K562 (cell line): Measurements from ENCODE around the gene RNU11. TPM values are rescaled to one million over a fixed set of nuclear protein-coding genes. Genes with fewer than 3 reads are reported as not detected.

Source experiments
- ATAC-seq: fragments of 200-7000 bp; cut with Tn5 transposase; 3 replicates; pipeline ENCODE4 v1.9.1; 2020; ENCODE audit warnings: moderate library complexity
- Bru-seq: library from RNA; stranded (reverse); fragments of 400-500 nt; gene quantifications from one replicate; lab custom pipeline; 2021; lab: Mats Ljungman, UMichigan
- BruChase-seq, 2 experiments: library from RNA; stranded (reverse); fragments of 400-500 nt; gene quantifications; one replicate each; lab custom pipeline; 2021; lab: Mats Ljungman, UMichigan
- BruUV-seq: library from RNA; stranded (reverse); fragments of 400-500 nt; replicated peaks from 2 replicates; lab custom pipeline; 2021; lab: Mats Ljungman, UMichigan
- CTCF ChIA-PET: fragments of 300-600 bp; formaldehyde crosslinking; extraction: SDS; loops from one replicate; lab custom pipeline; 2021; ENCODE audit warnings: low intra/inter-chr PET ratio; lab: Yijun Ruan, JAX
- POLR2A ChIA-PET: fragments of 300-600, 350-650 bp; sonication (Branson Sonifier 250); formaldehyde crosslinking; extraction: SDS; loops from one replicate; lab custom pipeline; 2021; ENCODE audit warnings: antibody characterized with exemption, inconsistent platforms; lab: Yijun Ruan, JAX
- DNase-seq, 4 experiments: peaks; one replicate each; pipeline versions ENCODE4 v3.0.0 to v3.0.0-alpha.2; 2011 to 2018; ENCODE audit warnings: low spot score in 3 of 4, mixed read lengths in 3 of 4; ENCODE audit errors: extremely low read depth in 1 of 4
- FAIRE-seq: peaks from 2 replicates; lab custom pipeline; 2011; peaks lifted over from hg19 to GRCh38; lab: Jason Lieb, UNC
- H2AFZ ChIP-seq: 2 replicates; pipeline ENCODE4 v1.6.0; 2011; ENCODE audit warnings: low read depth, low read length, control low read depth, inconsistent platforms
- H3K27ac ChIP-seq: fragments of 200-600 bp; 3 replicates; pipeline ENCODE4 v1.8.0; 2011; ENCODE audit warnings: low read depth, mild to moderate bottlenecking, control low read depth, inconsistent platforms, low read length, moderate library complexity, mixed read lengths; ENCODE audit errors: extremely low read depth
- H3K27me3 ChIP-seq, 2 experiments: fragments of 300-600 bp in 1 of 2; 2 replicates in 1 of 2; 3 replicates in 1 of 2; pipeline versions ENCODE4 v1.6.0 to v1.8.0; 2011; ENCODE audit warnings: inconsistent platforms in 2 of 2, low read length in 2 of 2, mild to moderate bottlenecking in 1 of 2, mixed read lengths in 1 of 2, moderate library complexity in 1 of 2; ENCODE audit not compliant: control insufficient read depth in 2 of 2, insufficient read depth in 2 of 2
- H3K36me3 ChIP-seq: fragments of 300-600 bp; 3 replicates; pipeline ENCODE4 v1.8.0; 2011; ENCODE audit warnings: mild to moderate bottlenecking, low read length, inconsistent platforms; ENCODE audit not compliant: control insufficient read depth, insufficient read depth
- H3K4me1 ChIP-seq, 2 experiments: fragments of 200-600 bp in 1 of 2; replicated peaks in 1 of 2; 2 replicates in 1 of 2; 3 replicates in 1 of 2; pipeline versions ENCODE4 v1.5.1 to v1.8.0; 2011; ENCODE audit warnings: inconsistent platforms in 2 of 2, low read length in 2 of 2, mild to moderate bottlenecking in 1 of 2, mixed read lengths in 1 of 2, moderate library complexity in 1 of 2; ENCODE audit not compliant: control insufficient read depth in 2 of 2, insufficient read depth in 2 of 2
- H3K4me2 ChIP-seq: 2 replicates; pipeline ENCODE4 v1.6.1; 2011; ENCODE audit warnings: low read length, control low read depth, inconsistent platforms, mixed read lengths; ENCODE audit not compliant: insufficient read depth
- H3K4me3 ChIP-seq: fragments of 200-600 bp; sonication (generic), shearing (Covaris generic); 2 replicates; pipeline ENCODE4 v1.5.1; 2016; ENCODE audit warnings: control low read depth, inconsistent platforms
- H3K79me2 ChIP-seq: fragments of 200-600 bp; 3 replicates; pipeline ENCODE4 v1.8.0; 2011; ENCODE audit warnings: low read length, inconsistent platforms; ENCODE audit not compliant: control insufficient read depth, insufficient read depth
- H3K9ac ChIP-seq, 2 experiments: 2 replicates each; pipeline versions ENCODE4 v1.6.0 to v1.6.1; 2011; ENCODE audit warnings: low read depth in 2 of 2, low read length in 2 of 2, control low read depth in 1 of 2, inconsistent platforms in 1 of 2, mild to moderate bottlenecking in 1 of 2, mixed read lengths in 1 of 2; ENCODE audit not compliant: insufficient read depth in 1 of 2
- H3K9me1 ChIP-seq: one replicate; pipeline ENCODE4 v1.6.0; 2011; ENCODE audit warnings: inconsistent platforms, mild to moderate bottlenecking, low read length, moderate library complexity; ENCODE audit not compliant: control insufficient read depth, insufficient read depth
- H3K9me3 ChIP-seq: replicated peaks from 2 replicates; pipeline ENCODE4 v1.5.1; 2011; ENCODE audit warnings: low read depth, low read length, inconsistent platforms; ENCODE audit not compliant: control insufficient read depth, insufficient read depth
- H4K20me1 ChIP-seq: replicated peaks from 2 replicates; pipeline ENCODE4 v1.6.1; 2011; ENCODE audit warnings: low read length, inconsistent platforms, mixed read lengths; ENCODE audit not compliant: control insufficient read depth, insufficient read depth
- HNRNPUL1 ChIP-seq: fragments of 200-400 bp; formaldehyde crosslinking; IDR thresholded peaks from 2 replicates; pipeline ENCODE4 v1.6.1; 2017; ENCODE audit warnings: low read length
- ID3 ChIP-seq, 2 experiments: fragments of 250-450 bp in 1 of 2; fragments of 450-650 bp in 1 of 2; sonication (Bioruptor Pico) in 1 of 2; IDR thresholded peaks; 2 replicates each; pipeline versions ENCODE4 v1.6.1 to v1.8.0; 2016 to 2021; ENCODE audit warnings: mild to moderate bottlenecking in 2 of 2, moderate library complexity in 2 of 2, missing compliant biosample characterization in 1 of 2, missing genetic modification characterization in 1 of 2
- L3MBTL2 ChIP-seq: fragments of 450-650 bp; IDR thresholded peaks from 2 replicates; pipeline ENCODE4 v1.6.1; 2016; ENCODE audit warnings: mild to moderate bottlenecking, moderate library complexity
- NFATC3 ChIP-seq: fragments of 450-650 bp; IDR thresholded peaks from 2 replicates; pipeline ENCODE4 v1.6.1; 2017; ENCODE audit warnings: mild to moderate bottlenecking
- NFIC ChIP-seq: fragments of 450-650 bp; IDR thresholded peaks from 2 replicates; pipeline ENCODE4 v1.6.1; 2017; ENCODE audit warnings: mild to moderate bottlenecking, inconsistent platforms
- PREB ChIP-seq: sonication (generic); formaldehyde crosslinking; IDR thresholded peaks from 2 replicates; pipeline ENCODE4 v1.8.1; 2023; ENCODE audit warnings: mild to moderate bottlenecking, missing genetic modification reagents
- RERE ChIP-seq: sonication (generic); formaldehyde crosslinking; IDR thresholded peaks from 2 replicates; pipeline ENCODE4 v1.8.0; 2023; ENCODE audit warnings: missing genetic modification reagents, mild to moderate bottlenecking, borderline replicate concordance
- ZC3H4 ChIP-seq: sonication (generic); formaldehyde crosslinking; IDR thresholded peaks from 2 replicates; pipeline ENCODE4 v1.9.0; 2021; ENCODE audit warnings: missing genetic modification reagents, borderline replicate concordance
- WGBS: fragments of 100-300 bp; shearing (Covaris generic); methylation state at CpG from one replicate; pipeline ENCODE4 v1.1.6; 2016; ENCODE audit warnings: low coverage, mixed read lengths; ENCODE audit not compliant: insufficient coverage; ENCODE audit errors: missing lambda C conversion rate; 5-methylcytosine and 5-hydroxymethylcytosine counted together
- in situ Hi-C: fragments of 300-500 bp; cut with MboI; formaldehyde crosslinking; loops from 4 replicates; pipeline ENCODE4 v1.15.0; 2018; ENCODE audit warnings: inconsistent platforms, mixed read lengths
- intact Hi-C: fragments of 100-400 bp; cut with micrococcal nuclease; formaldehyde crosslinking; loops from 2 replicates; pipeline ENCODE4 v1.14.2; 2022
- long read RNA-seq, 3 experiments: library from polyadenylated mRNA in 2 of 3; library from RNA in 1 of 3; unstranded in 2 of 3; stranded (forward) in 1 of 3; transcript quantifications; one replicate each; pipeline ENCODE4 v2.0.0, GENCODE V29; 2019 to 2022
- polyA minus RNA-seq, 3 experiments: library from RNA; depleted of rRNA, polyadenylated mRNA; stranded (reverse); fragments of >200 nt; gene quantifications; 2 replicates each; pipeline ENCODE4 v1.2.3, GENCODE V29; 2011
- polyA plus RNA-seq, 8 experiments: library from polyadenylated mRNA; depleted of rRNA in 4 of 8; stranded (reverse) in 5 of 8; unstranded in 3 of 8; fragments of >200 nt; fragmentation: Nextera tagmentation in 2 of 8; fragmentation: Illumina TruSeq in 1 of 8; extraction: Ambion mirVana in 2 of 8; extraction: Trizol in 1 of 8; gene quantifications; 2 replicates each; pipeline versions ENCODE4 v1.2.1 to v1.2.3, GENCODE V29; 2011 to 2014; ENCODE audit warnings: inconsistent platforms in 1 of 8, missing spikeins in 1 of 8
- total RNA-seq, 7 experiments: library from RNA; depleted of rRNA in 6 of 7; stranded (reverse); fragments of >200 nt in 6 of 7; fragmentation: Illumina TruSeq in 2 of 7; extraction: Trizol in 2 of 7; gene quantifications; 2 replicates each; pipeline versions ENCODE4 v1.2.1 to v1.2.3, GENCODE V29; 2011 to 2021; ENCODE audit warnings: low replicate concordance in 1 of 7

Gene RNU11
- not detected in 2 replicates for total RNA-seq (2011; cell fraction: chromatin; rRNA removed; ENCODE audit: low replicate concordance)
- not detected in 2 replicates for total RNA-seq (2011; cell fraction: nucleolus; rRNA removed)
- not detected in 2 replicates for total RNA-seq (2011; cell fraction: nucleoplasm; rRNA removed)
- total RNA-seq (2014; rRNA removed) (not detected in 2 replicates), total RNA-seq (2014; rRNA removed; fragmentation: Illumina TruSeq; extraction: Trizol) (not detected in 2 replicates), total RNA-seq (2015; rRNA removed; fragmentation: Illumina TruSeq; extraction: Trizol) (not detected in 2 replicates), total RNA-seq (2021) (not detected in 2 replicates), polyA plus RNA-seq (2011; rRNA removed) (not detected in 2 replicates), polyA plus RNA-seq (2014; fragmentation: Illumina TruSeq; extraction: Trizol) (not detected in 2 replicates), polyA plus RNA-seq (2014; fragmentation: Nextera tagmentation; extraction: Ambion mirVana) (not detected), polyA plus RNA-seq (2014; rRNA removed) (not detected in 2 replicates), polyA minus RNA-seq (2011; rRNA and poly(A)+ RNA removed) (not detected in 2 replicates), Bru-seq, nascent RNA (percentile 100 among the genes with signal in this experiment), BruChase-seq, experiment 1, labeled RNA remaining after a 2-hour chase (percentile 99 among the genes with signal in this experiment), BruChase-seq, experiment 2, labeled RNA remaining after a 6-hour chase (percentile 99 among the genes with signal in this experiment)
- not detected in 2 replicates for polyA plus RNA-seq (2011; cell fraction: cytosol; rRNA removed)
- polyA plus RNA-seq (2011; cell fraction: nucleus; rRNA removed), result under 0.01 TPM in 1 of 2 replicates, not detected in the other
- polyA plus RNA-seq (2012), result not detected in 2 replicates
- 413 and 1,241 TPM in 2 replicates for polyA minus RNA-seq (2011; cell fraction: cytosol; rRNA and poly(A)+ RNA removed)
- polyA minus RNA-seq (2011; cell fraction: nucleus; rRNA and poly(A)+ RNA removed), result not detected in 2 replicates
- long read RNA-seq, experiment 1, partial matches to known transcripts, result 0 of 2 reads
- long read RNA-seq, experiment 1, other reads (novel, unspliced or antisense), result 0 of 2 reads
- long read RNA-seq, experiment 2, result 0 reads
- long read RNA-seq, experiment 3, result 0 reads

GRCh38 chr1:28648474-28649198, at the start of gene RNU11:
RNU11 (plus strand) TSS chr1:28648600.
- peak within 1 kb of the TSS; percentile 86 for H2AFZ ChIP-seq
- H3K27me3 ChIP-seq, result no peaks in the 10 kb centered on the region
- no peak for TF ChIP-seq L3MBTL2
- TF ChIP-seq NFATC3, result peak; percentile 92
- TF ChIP-seq ZC3H4 (CRISPR knock-in tag), result peak; percentile 98
- peak; percentile 34; the same call in 1 of the 2 replicates for TF ChIP-seq ID3 (CRISPR knock-in tag; IDR thresholded peaks at IDR 0.05)
- peak; percentile 90 for TF ChIP-seq ID3 (tag; IDR thresholded peaks at IDR 0.05)
- peak; percentile 98 for TF ChIP-seq RERE (CRISPR knock-in tag)
- peak; percentile 100 for TF ChIP-seq PREB (CRISPR knock-in tag)
- peak; percentile 89 for TF ChIP-seq NFIC
- peak; percentile 99 for TF ChIP-seq HNRNPUL1

More at GRCh38 chr1:28648474-28649198, at the start of gene RNU11:
- ATAC-seq (peak; percentile 81), DNase-seq (peak; percentile 74 to 98 (median 80)), FAIRE-seq (no peak)
- intact Hi-C loops (loop anchor here (1.0 to 10.0 kb wide), 8 partner anchors 20 to 554 kb away; partner anchors contain the start of genes ATP5IF1, DNAJC8, GMEB1 and SRSF4), in situ Hi-C loops (loop anchor here (5.0 kb wide), 1 partner anchor 219 kb away; no protein-coding TSS in a partner anchor)
- Histone ChIP-seq H3K4me1 (peaks cover 28 to 34% of the 10 kb centered on the region in 2 experiments; a peak in 4 of 5 replicates), H3K27ac (peak within 1 kb of the TSS; percentile 95), H3K4me2 (peak within 1 kb of the TSS; percentile 88), H4K20me1 (no peaks in the 10 kb centered on the region), H3K9me1 (no peaks in the 10 kb centered on the region), H3K4me3 (peak within 1 kb of the TSS; percentile 28), H3K9ac (peak within 1 kb of the TSS; percentile 84 to 88), H3K9me3 (no peaks in the 10 kb centered on the region), H3K36me3 (no peaks in the 10 kb centered on the region), H3K79me2 (peaks cover 14% of the 10 kb centered on the region)
- BruUV-seq, result TSS peak; percentile 99
- WGBS, result under 1% methylated on average over 28 of the region's 28 CpGs
- ChIA-PET CTCF (interaction anchor here (0.6 to 1.2 kb wide), 2 partner anchors 49 to 88 kb away, joined by 3 read pairs; partner anchors contain the start of gene YTHDF2), POLR2A (interaction anchor here (0.5 to 4.4 kb wide), 147 partner anchors 8 to 1156 kb away, joined by 3 to 240 read pairs (median 5); partner anchors contain the start of genes ATP5IF1, EYA3, FAM76A and GMEB1)
